Brain microvascular endothelial cell (primary cell): ENCODE results near the gene NPR3.

Source experiments
- DNase-seq: peaks from one replicate; pipeline ENCODE4 v3.0.0-alpha.2; 2020
- H3K27ac ChIP-seq: fragments of 250-450 bp; sonication (Bioruptor Pico); 2 replicates; pipeline ENCODE4 v1.5.1; 2020; ENCODE audit warnings: mild to moderate bottlenecking, moderate library complexity
- H3K27me3 ChIP-seq: fragments of 250-450 bp; sonication (Bioruptor Pico); replicated peaks from 2 replicates; pipeline ENCODE4 v1.5.1; 2020; ENCODE audit warnings: mild to moderate bottlenecking
- H3K36me3 ChIP-seq: fragments of 250-450 bp; sonication (Bioruptor Pico); replicated peaks from 2 replicates; pipeline ENCODE4 v1.5.1; 2020; ENCODE audit warnings: mild to moderate bottlenecking
- H3K4me3 ChIP-seq: 2 replicates; pipeline ENCODE4 v1.5.1; 2011; ENCODE audit warnings: low read depth, mild to moderate bottlenecking, control low read depth, low read length, moderate library complexity
- CTCF ChIP-seq: IDR thresholded peaks from 2 replicates; pipeline ENCODE4 v1.5.1; 2011; ENCODE audit warnings: low read depth, mild to moderate bottlenecking, moderate library complexity, low read length, control low read depth, inconsistent platforms; ENCODE audit errors: missing control alignments
- in situ Hi-C: cut with HindIII; loops from 2 replicates; pipeline ENCODE4 v1.10.0; 2017; ENCODE audit warnings: low sequenced_read_pairs, low pct_ligation_motif_present

NPR3 gene

GRCh38 chr5:32687499-32687831, 23.7 kb upstream of the NPR3 start:
- in situ Hi-C loops: no loop called here
- no peak overlapping the region for H3K4me3 ChIP-seq
- TF ChIP-seq CTCF: no peak
- H3K27ac ChIP-seq: no peak overlapping the region
- DNase-seq: no peak
- H3K27me3 ChIP-seq: no peaks in the 10 kb centered on the region
- H3K36me3 ChIP-seq: no peaks in the 10 kb centered on the region

- DNase-seq: no peak
- Histone ChIP-seq H3K4me3 (no peak overlapping the region), H3K36me3 (no peaks in the 10 kb centered on the region), H3K27me3 (no peaks in the 10 kb centered on the region), H3K27ac (no peak overlapping the region)
- peak; percentile 55 for TF ChIP-seq CTCF
- in situ Hi-C loops: no loop called here
These were observed 21.0 kb upstream of the NPR3 start for GRCh38 chr5:32690153-32690552.

DNA sequence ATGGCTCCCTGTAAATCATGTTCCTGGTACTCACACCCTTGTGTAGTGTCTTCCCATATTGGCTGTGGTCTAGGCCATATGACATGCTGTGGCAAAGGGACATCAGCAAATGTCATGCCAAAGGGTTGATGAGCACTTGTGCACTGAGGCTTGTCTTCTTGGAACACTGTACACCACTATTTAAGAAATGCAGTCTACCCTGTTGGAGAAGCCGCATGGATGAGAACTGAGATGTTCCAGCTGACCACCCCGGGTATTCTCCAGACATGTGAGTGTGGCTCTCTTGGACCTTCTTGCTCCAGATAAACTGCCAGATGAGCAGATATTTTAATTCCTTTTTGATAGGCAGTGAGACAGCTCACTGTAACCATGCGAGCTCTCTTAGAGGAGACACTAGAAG, 20.5 kb upstream of the NPR3 start:
- Histone ChIP-seq H3K27ac (no peak overlapping the region), H3K4me3 (no peak overlapping the region), H3K36me3 (no peaks in the 10 kb centered on the region), H3K27me3 (no peaks in the 10 kb centered on the region)
- DNase-seq: no peak
- in situ Hi-C loops: no loop called here
- TF ChIP-seq CTCF: no peak

- no peak for TF ChIP-seq CTCF
- no peak overlapping the region for H3K4me3 ChIP-seq
- no peak for DNase-seq
- no peaks in the 10 kb centered on the region for H3K36me3 ChIP-seq
- H3K27ac ChIP-seq: peak overlapping the region; percentile 66
- H3K27me3 ChIP-seq: no peaks in the 10 kb centered on the region
- in situ Hi-C loops: no loop called here
These were observed 18.9 kb upstream of the NPR3 start for GRCh38 chr5:32692036-32692746.

- H3K36me3 ChIP-seq: no peaks in the 10 kb centered on the region
- H3K27ac ChIP-seq: no peak overlapping the region
- H3K4me3 ChIP-seq: no peak overlapping the region
- H3K27me3 ChIP-seq: no peaks in the 10 kb centered on the region
- DNase-seq: no peak
- in situ Hi-C loops: no loop called here
- no peak for TF ChIP-seq CTCF
These were observed 7.2 kb upstream of the NPR3 start for GRCh38 chr5:32703957-32704356.

GRCh38 chr5:32707418-32707997, 3.6 kb upstream of the NPR3 start:
- in situ Hi-C loops: no loop called here
- no peak overlapping the region for H3K4me3 ChIP-seq
- no peaks in the 10 kb centered on the region for H3K27me3 ChIP-seq
- no peak overlapping the region for H3K27ac ChIP-seq
- DNase-seq: no peak
- TF ChIP-seq CTCF: peak; percentile 55
- H3K36me3 ChIP-seq: no peaks in the 10 kb centered on the region
